NCI-H1417 (cell line): ENCODE measurements around the gene MSI2.

ENCODE experiments used
- DNase-seq, 3 experiments: peaks; one replicate each; lab custom pipeline; 2025; lab: John Stamatoyannopoulos, UW

MSI2 gene

GRCh38 chr17:57538736-57539456 lies 282.6 kb downstream of the MSI2 start:
- DNase-seq, result no peak

DNA sequence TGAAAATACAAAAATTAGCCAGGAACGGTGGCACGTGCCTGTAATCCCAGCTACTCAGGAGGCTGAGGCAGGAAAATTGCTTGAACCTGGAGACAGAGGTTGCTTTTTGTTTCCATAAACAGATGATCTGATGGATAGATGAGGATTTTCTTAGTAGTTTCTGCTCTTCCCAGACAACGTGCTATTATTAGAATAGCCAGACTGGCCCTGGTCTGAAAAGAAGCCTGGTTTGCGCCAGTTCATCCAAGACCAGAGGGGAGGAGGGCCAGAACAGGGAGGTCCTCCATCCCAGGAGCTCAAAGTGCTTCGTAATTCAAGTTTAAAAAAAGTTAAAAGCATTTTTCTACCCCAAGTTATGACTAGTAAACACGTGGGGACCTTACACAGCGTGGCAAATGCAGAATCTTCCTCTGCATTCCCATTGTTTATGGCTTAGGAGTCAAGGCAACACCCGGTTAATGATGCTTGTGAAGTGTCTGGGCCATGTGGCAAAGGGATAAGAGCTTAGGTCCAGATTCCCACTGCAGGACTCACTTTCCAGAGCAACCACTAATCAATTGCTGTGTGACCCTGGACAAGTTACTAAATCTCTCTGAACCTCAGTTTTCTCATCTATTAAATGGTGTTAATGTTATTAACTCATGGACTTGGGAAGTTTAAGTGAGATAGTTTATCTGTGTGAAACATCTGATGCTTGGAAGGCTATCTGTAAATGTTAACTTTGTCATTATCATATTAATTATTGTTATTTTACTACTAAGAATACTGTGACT lies 283.4 kb downstream of the MSI2 start:
- DNase-seq, result no peak

GRCh38 chr17:57540596-57540995 lies 284.3 kb downstream of the MSI2 start:
- no peak for DNase-seq

DNA sequence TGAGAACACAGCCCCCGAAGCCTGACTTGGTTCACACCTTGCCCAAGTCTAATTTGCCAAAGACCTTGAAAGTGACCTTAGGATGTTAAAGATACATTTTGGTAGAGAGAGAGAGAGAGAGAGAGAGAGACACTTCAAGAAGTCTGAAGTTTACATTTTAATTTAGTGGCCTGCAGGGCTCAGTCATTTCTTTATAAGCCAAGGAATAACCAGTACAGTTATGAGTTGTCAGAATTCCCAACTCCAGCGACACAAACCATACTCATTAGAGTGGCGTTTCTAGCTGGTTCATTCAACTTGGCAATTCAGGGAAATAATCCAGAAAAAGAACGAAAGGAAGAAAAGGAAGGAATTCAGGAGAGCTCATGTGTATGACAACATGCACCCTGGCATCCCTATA lies 284.7 kb downstream of the MSI2 start:
- DNase-seq, result no peak

DNA sequence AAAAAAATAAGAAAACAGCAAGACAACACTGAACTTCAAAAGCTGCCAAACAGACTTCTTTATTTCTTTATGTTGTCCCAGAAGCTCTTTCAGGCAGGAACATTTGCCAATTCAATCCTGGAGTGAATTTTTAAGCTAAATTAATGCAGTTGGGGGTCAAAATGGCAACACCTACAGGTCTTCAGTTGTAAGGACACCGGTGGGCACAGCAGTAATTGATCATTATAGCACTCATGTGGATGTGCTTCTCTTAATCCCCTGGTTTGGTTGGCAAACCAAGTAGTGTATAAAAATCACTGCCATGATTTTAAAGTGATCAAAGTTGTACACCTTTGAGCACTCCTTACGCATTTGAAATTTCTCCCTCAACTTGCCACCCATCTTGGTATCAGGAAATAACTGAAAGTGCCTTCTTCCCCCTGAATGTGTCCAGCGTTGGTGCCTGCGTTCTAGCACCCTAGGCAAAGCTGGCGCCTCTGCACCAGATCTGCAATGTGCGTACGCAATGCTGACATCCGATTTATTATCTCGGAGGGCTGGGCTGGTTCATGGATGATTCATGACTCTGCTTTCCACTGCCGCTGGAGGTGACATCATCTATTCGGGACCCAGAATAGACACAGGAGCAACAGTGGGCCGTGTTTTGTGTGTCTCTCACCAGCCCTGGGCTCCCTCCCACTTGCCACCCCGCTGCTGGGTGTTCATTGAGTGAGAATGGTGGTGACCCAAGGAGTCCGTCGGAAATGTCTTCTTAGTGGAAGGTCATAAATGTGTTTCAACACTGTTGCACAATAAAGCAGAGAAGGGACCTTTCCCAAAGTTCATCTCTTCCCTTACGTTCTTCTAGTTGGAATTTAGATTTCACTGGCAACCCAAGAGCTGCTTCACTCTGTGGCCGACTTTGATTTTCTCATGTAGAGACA lies 285.4 kb downstream of the MSI2 start:
- peak in 2 of 3 experiments; percentile 31 to 65 for DNase-seq

- DNase-seq, result no peak
Measured at GRCh38 chr17:57542510-57542909, 286.2 kb downstream of the MSI2 start.

GRCh38 chr17:57543230-57543629 lies 286.9 kb downstream of the MSI2 start:
- DNase-seq, result no peak

DNA sequence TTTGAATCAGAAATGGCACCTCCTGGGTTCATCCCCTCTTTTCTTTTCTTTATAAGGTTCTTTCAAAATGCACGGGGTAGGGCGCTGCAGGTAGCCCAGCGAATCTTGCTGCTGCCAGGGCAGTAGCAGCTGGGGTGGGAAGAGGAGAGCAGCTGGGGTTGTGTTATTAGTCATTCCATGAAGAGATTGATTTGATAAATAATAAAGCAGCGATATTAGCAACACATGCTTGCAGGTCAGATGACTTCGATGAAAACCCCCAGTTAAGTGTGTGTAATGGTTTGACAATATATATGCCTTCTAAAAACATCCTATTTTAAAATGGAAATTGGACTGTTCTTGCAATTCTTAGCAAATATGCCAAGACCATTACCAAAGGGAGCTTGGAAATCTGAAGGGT lies 288.1 kb downstream of the MSI2 start:
- DNase-seq, result peak in 2 of 3 experiments; percentile 57 to 89

DNA sequence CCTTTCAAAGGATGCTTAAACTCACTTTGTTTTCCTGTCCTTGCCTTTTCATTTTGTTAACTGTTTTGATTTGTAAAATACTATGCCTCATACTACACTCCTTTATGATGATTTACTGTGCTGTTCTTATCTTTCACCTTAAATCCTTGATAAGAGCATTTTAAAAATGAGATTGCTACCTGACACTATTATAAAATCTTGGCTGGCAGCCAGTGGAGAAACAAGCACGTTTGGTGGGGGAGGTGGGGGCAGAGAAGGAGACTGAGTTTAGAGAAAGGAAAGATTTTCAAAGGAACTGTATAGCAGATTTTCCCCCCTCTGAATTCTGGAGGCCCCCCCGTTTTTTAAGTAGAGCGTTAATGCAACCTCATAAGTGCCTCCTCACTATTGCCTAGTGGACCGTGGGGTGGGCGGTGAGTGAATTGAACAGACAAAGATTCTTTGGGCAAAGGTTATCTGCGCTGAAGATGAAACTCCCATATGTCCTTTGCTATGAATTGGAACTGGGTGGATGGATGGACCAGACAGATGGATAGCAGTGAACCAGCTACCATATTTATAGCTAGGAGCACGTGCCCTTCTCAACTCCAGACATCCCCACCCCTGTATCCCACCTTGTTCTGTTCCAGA lies 288.6 kb downstream of the MSI2 start:
- DNase-seq, result peak; percentile 65 to 91 (median 69)

DNA sequence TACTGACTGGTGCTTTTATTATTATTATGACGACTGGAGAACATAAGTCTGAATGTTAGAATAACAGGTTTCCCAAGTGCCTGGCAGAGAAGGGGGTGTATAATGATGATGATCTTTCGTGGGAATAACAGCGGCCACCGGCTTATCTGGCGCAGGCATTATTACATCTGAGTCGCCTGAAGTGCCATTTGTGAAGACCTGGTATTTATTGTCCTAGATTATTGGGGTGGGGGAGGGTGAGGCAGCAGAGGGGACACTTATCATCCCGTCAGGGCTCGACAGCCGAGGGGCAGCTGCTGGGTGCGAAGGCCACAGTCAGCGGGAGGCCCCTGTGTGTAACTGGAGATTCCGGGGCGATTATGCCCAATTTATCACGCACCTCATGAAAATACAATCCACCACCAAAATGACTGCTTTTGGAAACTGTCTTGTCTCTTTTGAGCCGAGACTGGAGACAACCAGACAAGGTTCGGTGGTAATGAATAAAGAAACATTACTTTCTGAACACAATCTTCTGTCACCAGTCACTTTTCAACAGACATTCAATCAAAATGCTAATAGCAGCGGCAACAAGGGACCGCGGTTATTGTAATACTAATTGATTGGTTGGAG lies 289.5 kb downstream of the MSI2 start:
- DNase-seq, result peak; percentile 41 to 97 (median 85)

GRCh38 chr17:57548421-57549410 lies 292.4 kb downstream of the MSI2 start:
- DNase-seq, result peak in 1 of 3 experiments; percentile 47

DNA sequence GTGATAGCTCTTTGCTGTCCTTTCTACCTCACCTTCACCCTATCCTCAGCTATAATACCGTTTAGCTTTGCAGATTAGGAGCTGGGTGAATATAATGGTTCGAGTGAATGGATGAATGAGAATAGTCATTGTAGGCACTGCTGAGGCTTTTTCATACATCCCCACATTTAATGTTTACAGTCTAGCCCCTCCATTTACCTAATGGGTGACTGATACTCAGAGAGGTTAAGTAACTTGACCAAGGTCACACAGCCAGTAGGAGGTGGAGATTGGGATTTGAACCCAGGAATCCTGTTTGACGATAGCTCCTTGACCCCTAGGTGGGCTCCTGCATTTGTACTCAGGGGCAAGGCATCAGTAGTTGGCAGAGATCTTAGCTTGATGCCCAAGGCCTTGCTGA lies 293.1 kb downstream of the MSI2 start:
- DNase-seq, result no peak

DNA sequence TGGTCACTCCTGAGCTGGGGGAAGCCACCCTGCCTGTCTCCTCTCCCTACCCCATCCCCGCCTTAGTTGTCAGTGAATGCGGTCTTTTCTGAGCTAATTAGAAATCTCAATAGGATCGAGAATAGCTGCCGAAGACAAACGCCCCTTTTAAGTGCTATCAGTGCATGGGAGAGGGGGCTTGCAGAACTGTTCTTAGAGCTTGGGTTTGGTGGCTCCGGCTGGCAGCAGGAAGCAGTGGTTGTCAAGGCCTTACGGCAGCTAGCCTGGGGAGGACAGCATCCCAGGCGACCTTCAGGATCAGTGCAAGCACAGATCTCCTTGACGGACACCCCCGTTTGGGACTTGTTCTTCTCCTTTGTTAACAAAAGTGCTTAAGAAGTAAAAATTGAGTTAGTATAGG lies 293.7 kb downstream of the MSI2 start:
- peak in 1 of 3 experiments; percentile 19 for DNase-seq

- DNase-seq, result no peak
Measured at GRCh38 chr17:57550668-57551315, 294.5 kb downstream of the MSI2 start.

DNA sequence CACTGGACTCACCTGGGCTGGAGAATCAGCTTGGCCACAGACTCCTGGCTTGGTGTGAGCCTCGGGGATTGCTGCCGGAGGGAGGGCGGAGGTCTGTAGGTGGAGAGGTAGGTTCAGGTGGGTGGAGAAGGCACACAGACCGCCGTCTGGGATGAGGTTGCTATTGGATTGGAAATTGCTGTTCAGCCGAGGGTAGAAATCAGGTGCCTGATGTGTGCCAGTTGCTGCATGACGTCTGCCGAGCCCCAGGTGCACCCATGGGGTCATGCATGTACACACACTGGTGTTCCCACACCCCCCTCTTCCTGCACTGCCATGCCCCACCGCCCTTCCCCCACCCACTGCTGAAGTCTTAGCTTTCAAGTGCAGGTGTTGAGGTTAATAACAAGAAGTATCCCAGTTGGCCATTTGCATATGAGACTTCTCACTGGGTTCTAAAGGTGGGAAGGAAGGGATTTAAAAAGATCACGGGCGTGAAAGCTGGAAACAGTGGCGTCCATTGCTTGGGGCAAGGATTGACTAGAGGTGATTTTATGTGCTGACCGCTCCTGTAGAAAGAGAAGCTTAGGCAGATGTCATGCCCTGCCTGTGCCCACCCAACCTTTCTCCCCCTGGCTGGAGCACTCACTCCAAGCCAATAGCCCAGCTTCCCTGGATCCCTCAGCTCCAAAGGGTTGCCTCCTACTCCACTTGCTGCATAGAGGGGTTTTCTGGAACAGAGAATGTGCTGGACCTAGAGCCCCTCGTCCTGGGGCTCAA lies 295.2 kb downstream of the MSI2 start:
- DNase-seq, result peak in 1 of 3 experiments; percentile 40

DNA sequence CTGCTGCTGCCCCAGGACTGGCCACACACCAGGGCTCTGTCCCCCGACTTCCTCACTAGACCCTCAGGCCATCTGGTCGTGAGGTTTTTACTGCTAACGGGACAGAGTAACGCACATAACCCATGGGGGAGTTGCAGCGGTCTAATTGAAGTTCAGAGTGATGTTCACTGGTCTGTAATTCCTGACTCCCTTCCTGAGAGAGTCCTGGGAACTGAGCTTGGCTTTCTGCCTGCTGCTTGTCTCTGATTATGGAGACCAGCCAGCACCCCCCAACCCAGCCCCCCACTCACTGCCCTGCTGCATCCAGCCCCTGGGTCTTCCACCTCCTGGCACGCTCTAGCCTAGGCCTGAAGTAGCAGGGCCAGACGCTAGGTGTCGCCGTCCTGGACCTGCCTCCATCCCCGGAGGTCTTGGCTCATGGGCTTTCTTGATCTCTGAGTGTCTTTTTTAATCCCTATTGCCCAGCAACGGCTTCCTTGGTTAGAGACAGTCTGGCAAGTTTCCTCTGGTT lies 295.8 kb downstream of the MSI2 start:
- DNase-seq, result no peak

DNA sequence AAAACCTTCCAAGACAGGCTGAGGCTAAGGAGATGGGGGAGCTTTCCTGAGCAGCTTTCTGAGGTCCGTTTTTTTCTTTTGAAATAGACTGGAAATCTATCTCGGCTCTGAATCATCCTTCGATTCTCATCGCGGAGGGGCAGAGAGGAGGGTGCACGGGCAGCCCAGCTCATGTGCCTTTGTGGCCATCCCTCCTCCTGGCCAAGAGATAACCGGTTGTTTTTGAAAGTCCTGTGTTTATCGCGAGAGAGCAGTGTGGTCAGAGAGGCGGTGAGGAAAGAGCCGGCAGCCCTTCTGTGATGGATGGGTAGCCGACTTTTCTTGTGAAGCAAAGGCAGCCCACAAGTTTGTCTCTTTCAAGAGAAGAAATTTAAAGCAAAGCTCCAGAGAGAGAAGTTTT lies 297.2 kb downstream of the MSI2 start:
- DNase-seq, result no peak

DNA sequence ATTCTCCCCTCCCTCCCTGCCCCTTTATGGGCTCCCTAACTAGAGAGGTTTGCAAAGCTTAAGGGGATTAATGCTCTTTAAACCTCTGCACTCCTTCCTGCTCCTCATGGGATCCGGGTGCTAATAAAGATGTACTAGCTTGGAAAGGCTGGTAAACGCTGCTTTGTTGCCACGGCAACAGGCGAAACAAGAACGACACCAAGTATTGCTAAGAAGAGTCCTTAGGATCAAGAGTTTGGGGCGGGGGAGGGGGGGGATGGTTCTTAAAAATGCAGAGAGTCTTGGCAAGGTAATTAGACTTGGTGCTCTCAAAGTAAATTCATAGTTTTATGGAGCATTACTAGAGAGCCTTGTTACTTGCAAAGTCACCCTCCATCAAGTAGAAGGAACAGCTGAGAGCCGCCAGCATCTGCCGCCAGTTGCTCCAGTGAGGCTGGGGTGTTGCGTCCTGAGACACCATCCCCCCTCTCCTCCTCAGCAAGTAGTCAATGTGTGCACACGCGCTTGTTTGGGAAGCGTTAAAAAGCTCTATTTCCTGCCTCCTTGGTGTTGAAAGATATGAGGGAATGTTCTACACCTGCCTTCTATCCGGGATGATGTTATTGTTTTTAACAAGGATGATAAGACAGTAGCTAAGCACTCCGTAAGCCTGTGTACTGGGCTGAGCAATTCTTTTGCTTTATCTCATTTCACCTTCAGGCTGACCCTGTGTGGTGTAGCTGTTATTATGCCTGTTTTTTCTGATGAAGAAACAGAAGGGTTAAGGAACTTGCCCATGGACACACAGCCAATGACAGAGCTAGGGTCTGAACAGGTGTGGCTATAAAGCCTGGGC lies 297.9 kb downstream of the MSI2 start:
- peak; percentile 59 to 80 (median 77) for DNase-seq
